Measurements from ENCODE around the gene RTN4RL1.

GRCh38 chr17:1976683-1977064, 48.5 kb downstream of the RTN4RL1 start:
- TF ChIP-seq CTCF (IDR thresholded peaks at IDR 0.05; ENCODE audit: insufficient read depth, low read length, poor library complexity, severe bottlenecking) (no peak), EZH2phosphoT487 (conservative IDR thresholded peaks at IDR 0.05; ENCODE audit: low read length) (no peak)

Measured in SU-DHL-6 (cell line).